ENCODE results near the gene HELZ.

- no peak for TF ChIP-seq CTCF (IDR thresholded peaks at IDR 0.05)
- no peak for TF ChIP-seq POLR2AphosphoS5 (IDR thresholded peaks at IDR 0.05)
These were observed 3.3 kb upstream of the HELZ start for GRCh38 chr17:67248291-67248690.
